AG04450 (cell line): Measurements from ENCODE around the gene SEZ6L. TPM values are rescaled to one million over a fixed set of nuclear protein-coding genes. Genes with fewer than 3 reads are reported as not detected.

ENCODE experiments used
- CTCF ChIA-PET: fragments of 300-600, 350-600 bp; formaldehyde crosslinking; extraction: SDS; loops from one replicate; lab custom pipeline; 2022; ENCODE audit warnings: antibody characterized with exemption, inconsistent platforms; lab: Charles Lee
- POLR2A ChIA-PET: fragments of 350-600 bp; formaldehyde crosslinking; extraction: SDS; loops from one replicate; lab custom pipeline; 2021; ENCODE audit warnings: antibody characterized with exemption, inconsistent platforms; lab: Yijun Ruan, JAX
- DNase-seq: peaks from one replicate; pipeline ENCODE4 v3.0.0-alpha.2; 2011; ENCODE audit warnings: low read depth, low spot score
- H3K27ac ChIP-seq: one replicate; pipeline ENCODE4 v1.5.1; 2012; ENCODE audit warnings: low read depth, low read length, control low read depth
- H3K27me3 ChIP-seq: one replicate; pipeline ENCODE4 v1.6.0; 2012; ENCODE audit warnings: low read length; ENCODE audit not compliant: control insufficient read depth, insufficient read depth
- H3K4me3 ChIP-seq: 2 replicates; pipeline ENCODE4 v1.5.1; 2011; ENCODE audit warnings: mild to moderate bottlenecking, low read depth, low read length, control low read depth
- H3K9me3 ChIP-seq: 2 replicates; pipeline ENCODE4 v1.5.1; 2012; ENCODE audit warnings: low read length; ENCODE audit not compliant: control insufficient read depth, insufficient read depth
- polyA plus RNA-seq: library from polyadenylated mRNA; depleted of rRNA; stranded (reverse); fragments of >200 nt; gene quantifications from 2 replicates; pipeline ENCODE4 v1.2.3, GENCODE V29; 2011
- TF ChIP-seq, protein P1 (sequence below): IDR thresholded peaks from 2 replicates; pipeline ENCODE4 v1.5.1; 2011; ENCODE audit warnings: low read depth, low read length, control low read depth, inconsistent platforms

Gene SEZ6L
- polyA plus RNA-seq, 1 experiment: not detected

DNA sequence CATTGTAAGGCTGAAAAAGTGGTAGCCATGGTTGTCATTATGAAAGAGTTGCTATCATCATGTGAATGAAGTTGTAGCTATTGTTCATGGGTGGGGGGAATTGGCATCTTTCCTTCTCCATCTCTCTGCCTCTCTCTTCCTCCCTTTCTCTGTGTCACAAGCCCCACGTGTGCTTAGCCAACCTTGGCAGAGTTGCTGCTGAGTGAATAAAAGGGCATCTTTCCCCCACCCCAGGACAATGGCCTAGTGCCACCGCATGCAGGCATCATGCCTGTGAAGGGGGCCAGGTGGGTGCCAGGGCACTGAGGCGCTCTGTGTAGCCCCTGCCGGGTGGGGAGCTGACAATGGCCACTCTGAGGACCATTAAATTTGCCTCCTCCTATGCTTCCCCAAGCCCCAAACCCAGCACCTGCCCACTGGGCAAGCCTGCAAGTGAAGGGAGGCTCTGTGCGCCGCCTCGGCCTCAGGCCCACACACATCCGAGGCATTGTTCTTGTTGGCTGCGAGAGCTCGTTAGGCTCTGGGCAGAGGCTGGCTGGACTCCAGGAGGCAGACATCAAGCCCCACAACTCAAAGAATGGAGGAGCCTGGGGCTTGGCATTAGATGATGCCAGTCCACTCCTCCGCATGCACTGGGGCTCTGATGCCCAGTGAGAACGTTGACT is 103.9 kb downstream of the SEZ6L start:
- Histone ChIP-seq H3K27ac (no peak overlapping the region), H3K4me3 (no peak overlapping the region), H3K9me3 (no peaks in the 10 kb centered on the region; the same call in 1 of the 2 replicates), H3K27me3 (no peaks in the 10 kb centered on the region)
- POLR2A ChIA-PET: no interaction called here
- no peak for DNase-seq
- CTCF ChIA-PET: no interaction called here
- TF ChIP-seq, protein P1, sequence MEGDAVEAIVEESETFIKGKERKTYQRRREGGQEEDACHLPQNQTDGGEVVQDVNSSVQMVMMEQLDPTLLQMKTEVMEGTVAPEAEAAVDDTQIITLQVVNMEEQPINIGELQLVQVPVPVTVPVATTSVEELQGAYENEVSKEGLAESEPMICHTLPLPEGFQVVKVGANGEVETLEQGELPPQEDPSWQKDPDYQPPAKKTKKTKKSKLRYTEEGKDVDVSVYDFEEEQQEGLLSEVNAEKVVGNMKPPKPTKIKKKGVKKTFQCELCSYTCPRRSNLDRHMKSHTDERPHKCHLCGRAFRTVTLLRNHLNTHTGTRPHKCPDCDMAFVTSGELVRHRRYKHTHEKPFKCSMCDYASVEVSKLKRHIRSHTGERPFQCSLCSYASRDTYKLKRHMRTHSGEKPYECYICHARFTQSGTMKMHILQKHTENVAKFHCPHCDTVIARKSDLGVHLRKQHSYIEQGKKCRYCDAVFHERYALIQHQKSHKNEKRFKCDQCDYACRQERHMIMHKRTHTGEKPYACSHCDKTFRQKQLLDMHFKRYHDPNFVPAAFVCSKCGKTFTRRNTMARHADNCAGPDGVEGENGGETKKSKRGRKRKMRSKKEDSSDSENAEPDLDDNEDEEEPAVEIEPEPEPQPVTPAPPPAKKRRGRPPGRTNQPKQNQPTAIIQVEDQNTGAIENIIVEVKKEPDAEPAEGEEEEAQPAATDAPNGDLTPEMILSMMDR: no peak

DNA sequence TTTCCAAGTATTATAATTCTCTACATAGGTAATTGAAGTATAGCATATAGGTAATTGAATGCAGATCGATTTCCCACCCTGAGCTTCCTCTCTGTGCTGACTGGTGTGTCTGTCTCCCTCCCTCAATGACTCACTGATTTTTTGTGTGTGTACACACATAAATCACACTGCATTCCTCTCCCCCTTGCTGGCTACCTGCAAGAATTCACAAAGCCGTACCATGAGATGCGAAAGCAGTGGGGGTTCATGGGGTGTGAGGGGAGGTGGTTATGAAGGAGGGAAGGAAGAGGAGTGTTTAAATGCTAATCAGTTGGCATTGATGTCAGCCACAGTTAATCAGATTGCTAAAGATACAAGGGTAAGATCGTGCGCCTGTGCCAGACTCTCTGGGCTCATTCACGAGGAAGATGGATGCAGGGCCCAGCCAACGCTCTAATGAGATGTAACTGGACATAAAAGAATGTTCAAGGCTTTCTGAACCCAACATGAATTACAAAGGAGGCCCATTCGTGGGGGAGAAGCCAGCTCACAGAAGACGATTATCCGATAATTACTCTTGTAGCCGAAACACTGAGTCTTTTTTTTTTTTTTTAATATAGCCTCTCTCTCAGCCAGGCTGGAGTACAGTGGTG is 107.4 kb downstream of the SEZ6L start:
- CTCF ChIA-PET: no interaction called here
- H3K9me3 ChIP-seq: no peaks in the 10 kb centered on the region; the same call in 1 of the 2 replicates
- DNase-seq: no peak
- H3K27ac ChIP-seq: no peak overlapping the region
- H3K27me3 ChIP-seq: no peaks in the 10 kb centered on the region
- POLR2A ChIA-PET: no interaction called here
- TF ChIP-seq, protein P1: no peak
- H3K4me3 ChIP-seq: no peak overlapping the region

DNA sequence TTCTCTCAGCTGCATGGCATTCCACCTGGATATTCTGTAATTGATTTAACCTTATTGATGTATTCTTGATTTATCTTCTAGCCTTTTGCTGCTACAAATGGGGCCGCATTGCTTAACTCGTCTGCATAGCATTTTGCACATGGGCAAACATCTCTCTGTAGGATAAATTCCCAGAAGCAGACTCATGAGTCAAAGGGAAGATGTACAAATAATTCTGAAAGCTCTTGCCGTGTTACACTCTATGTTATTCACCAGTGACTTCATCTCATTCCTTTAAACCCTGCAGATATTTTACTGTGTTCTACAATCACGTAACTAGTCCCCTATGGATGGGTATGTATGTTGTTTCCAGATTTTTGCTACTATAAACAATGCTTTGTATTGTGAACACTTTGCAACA is 112.7 kb downstream of the SEZ6L start:
- Histone ChIP-seq H3K27ac (no peak overlapping the region), H3K9me3 (no peaks in the 10 kb centered on the region), H3K4me3 (no peak overlapping the region), H3K27me3 (no peaks in the 10 kb centered on the region)
- TF ChIP-seq, protein P1: no peak
- ChIA-PET POLR2A (no interaction called here), CTCF (no interaction called here)
- no peak for DNase-seq

DNA sequence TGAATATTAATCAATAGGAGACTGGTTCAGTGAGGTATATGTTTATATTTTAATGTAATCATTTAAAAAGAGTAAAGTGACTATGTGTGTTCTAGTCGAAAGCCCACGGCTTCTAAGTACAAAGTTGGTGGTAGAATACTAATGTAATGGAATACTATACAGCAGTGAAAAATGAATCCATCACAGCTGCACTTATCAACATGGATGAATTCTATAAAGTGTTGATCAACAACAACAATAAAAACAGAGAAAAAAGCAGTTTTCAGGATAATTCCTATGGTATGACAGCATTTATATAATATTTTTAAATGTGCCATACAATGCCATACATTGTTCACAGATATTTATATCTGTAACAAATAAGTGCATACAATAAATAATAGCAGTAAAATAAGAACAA is 114.1 kb downstream of the SEZ6L start:
- TF ChIP-seq, protein P1: no peak
- DNase-seq: no peak
- Histone ChIP-seq H3K27ac (no peak overlapping the region), H3K4me3 (no peak overlapping the region), H3K9me3 (no peaks in the 10 kb centered on the region), H3K27me3 (no peaks in the 10 kb centered on the region)
- POLR2A ChIA-PET: no interaction called here
- CTCF ChIA-PET: no interaction called here

DNA sequence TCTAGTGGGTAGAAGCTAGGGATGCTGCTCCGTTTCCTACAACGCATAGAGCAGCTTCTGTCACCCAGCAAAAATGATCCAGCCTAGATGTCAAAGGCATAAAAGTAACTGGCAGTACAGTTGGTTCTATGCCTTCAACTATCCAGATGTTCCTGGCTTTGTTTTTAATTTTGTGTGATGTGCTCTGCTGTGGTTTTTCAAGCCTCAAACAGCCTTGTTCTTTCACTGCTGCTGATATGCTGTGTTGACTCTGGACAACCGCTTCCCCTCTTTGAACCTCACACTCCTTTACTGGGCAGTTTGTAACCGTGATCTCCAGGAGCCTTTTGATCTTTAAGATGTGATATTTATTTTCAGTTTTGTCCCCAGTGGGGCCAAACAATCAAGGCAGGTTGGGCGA is 116.4 kb downstream of the SEZ6L start:
- CTCF ChIA-PET: no interaction called here
- no peak overlapping the region for H3K27ac ChIP-seq
- no peaks in the 10 kb centered on the region for H3K9me3 ChIP-seq
- POLR2A ChIA-PET: no interaction called here
- H3K27me3 ChIP-seq: no peaks in the 10 kb centered on the region
- TF ChIP-seq, protein P1: no peak
- no peak overlapping the region for H3K4me3 ChIP-seq
- no peak for DNase-seq
